ENCODE data around the gene SLC8A3.
"Not testable (repeated sequence)": the region's sequence is repeated elsewhere in the genome, so short reads cannot be mapped to it uniquely, and the experiment has no call there.

SLC8A3 gene

GRCh38 chr14:70188659-70189455 is at the start of gene SLC8A3:
SLC8A3 (minus strand) TSS chr14:70188951; CDS start chr14:70168422, 20,529 bp downstream.
- no peak for TF ChIP-seq CTCF (IDR thresholded peaks at IDR 0.05)

GRCh38 chr14:70237710-70238109 is 49.0 kb upstream of the SLC8A3 start:
- H3K36me3 ChIP-seq: no peaks in the 10 kb centered on the region
- H3K4me1 ChIP-seq (ENCODE audit: control insufficient read depth in 1 of 2, insufficient read depth in 1 of 2, low read depth in 1 of 2, low read length in 1 of 2): no peaks in the 10 kb centered on the region
- H3K27ac ChIP-seq: no peak overlapping the region
- no peaks in the 10 kb centered on the region for H3K9me3 ChIP-seq
- TF ChIP-seq CTCF (IDR thresholded peaks at IDR 0.05): no peak
- no peak overlapping the region for H3K4me3 ChIP-seq (ENCODE audit: low read depth in 1 of 2, low read length in 1 of 2)
- no peaks in the 10 kb centered on the region for H3K27me3 ChIP-seq

More at GRCh38 chr14:70188659-70189455, at the start of gene SLC8A3:
- Histone ChIP-seq H3K27me3 (peaks cover 96% of the 10 kb centered on the region), H3K27ac (no peak within 1 kb of the TSS), H3K9me3 (no peaks in the 10 kb centered on the region), H3K4me1 (ENCODE audit: control insufficient read depth in 1 of 2, insufficient read depth in 1 of 2, low read depth in 1 of 2, low read length in 1 of 2) (peaks cover 12 to 15% of the 10 kb centered on the region in 2 experiments), H3K36me3 (no peaks in the 10 kb centered on the region), H3K4me3 (ENCODE audit: low read depth in 1 of 2, low read length in 1 of 2) (no peak within 1 kb of the TSS)

- no peak overlapping the region for H3K4me3 ChIP-seq (ENCODE audit: low read depth in 1 of 2, low read length in 1 of 2)
- H3K9me3 ChIP-seq: no peaks in the 10 kb centered on the region
- H3K27me3 ChIP-seq: no peaks in the 10 kb centered on the region
- TF ChIP-seq CTCF (IDR thresholded peaks at IDR 0.05): no peak
- H3K27ac ChIP-seq: no peak overlapping the region
- no peaks in the 10 kb centered on the region for H3K4me1 ChIP-seq (ENCODE audit: control insufficient read depth in 1 of 2, insufficient read depth in 1 of 2, low read depth in 1 of 2, low read length in 1 of 2)
- H3K36me3 ChIP-seq: no peaks in the 10 kb centered on the region
Observed at GRCh38 chr14:70234066-70234950, 45.6 kb upstream of the SLC8A3 start.

- not testable (repeated sequence) for H3K4me3 ChIP-seq (ENCODE audit: low read depth in 1 of 2, low read length in 1 of 2); H3K4me1 ChIP-seq (ENCODE audit: control insufficient read depth in 1 of 2, insufficient read depth in 1 of 2, low read depth in 1 of 2, low read length in 1 of 2); H3K27ac ChIP-seq; H3K36me3 ChIP-seq; H3K9me3 ChIP-seq; H3K27me3 ChIP-seq
Observed at GRCh38 chr14:70231756-70232544, 43.2 kb upstream of the SLC8A3 start.

GRCh38 chr14:70229877-70230640 is 41.3 kb upstream of the SLC8A3 start:
- not testable (repeated sequence) for H3K9me3 ChIP-seq; H3K4me3 ChIP-seq (ENCODE audit: low read depth in 1 of 2, low read length in 1 of 2); H3K27me3 ChIP-seq; H3K4me1 ChIP-seq (ENCODE audit: control insufficient read depth in 1 of 2, insufficient read depth in 1 of 2, low read depth in 1 of 2, low read length in 1 of 2); H3K27ac ChIP-seq; H3K36me3 ChIP-seq

Measured in neutrophil (primary cell).